Neural cell (in vitro differentiated cells): ENCODE results near the gene FRMD1. TPM values are rescaled to one million over a fixed set of nuclear protein-coding genes. Genes with fewer than 3 reads are reported as not detected.

ENCODE experiments used
- H2AFZ ChIP-seq: fragments of 200-600, 300-800 bp; sonication (generic), shearing (Covaris generic); 2 replicates; pipeline ENCODE4 v1.6.0; 2014; ENCODE audit warnings: low read depth, mild to moderate bottlenecking, antibody characterized with exemption, low read length, moderate library complexity
- H3F3A ChIP-seq: fragments of 200-600 bp; shearing (Covaris generic); 2 replicates; pipeline ENCODE4 v1.6.1; 2016; ENCODE audit warnings: mild to moderate bottlenecking, moderate library complexity, mixed read lengths, antibody characterized with exemption, low read length; ENCODE audit not compliant: insufficient read depth, poor library complexity, severe bottlenecking
- H3K27ac ChIP-seq: fragments of 200-600, 300-800 bp; sonication (generic), shearing (Covaris generic); 2 replicates; pipeline ENCODE4 v1.5.1; 2014; ENCODE audit warnings: mild to moderate bottlenecking, low read length, moderate library complexity
- H3K27me3 ChIP-seq: fragments of 300-800, 200-600 bp; sonication (generic), shearing (Covaris generic); 2 replicates; pipeline ENCODE4 v1.6.0; 2014; ENCODE audit warnings: mild to moderate bottlenecking, low read depth, low read length, moderate library complexity; ENCODE audit not compliant: insufficient read depth
- H3K36me3 ChIP-seq: fragments of 300-800, 200-600 bp; sonication (generic), shearing (Covaris generic); 2 replicates; pipeline ENCODE4 v1.5.1; 2014; ENCODE audit warnings: mild to moderate bottlenecking, antibody characterized with exemption, low read length, moderate library complexity; ENCODE audit not compliant: insufficient read depth
- H3K4me2 ChIP-seq: fragments of 300-800, 200-600 bp; sonication (generic), shearing (Covaris generic); 2 replicates; pipeline ENCODE4 v1.6.0; 2014; ENCODE audit warnings: mild to moderate bottlenecking, low read length
- H3K4me3 ChIP-seq: fragments of 300-800, 200-600 bp; sonication (generic), shearing (Covaris generic); 2 replicates; pipeline ENCODE4 v1.5.1; 2014; ENCODE audit warnings: mild to moderate bottlenecking, low read length, moderate library complexity
- H3K79me2 ChIP-seq: fragments of 200-600 bp; shearing (Covaris generic); replicated peaks from 2 replicates; pipeline ENCODE4 v1.6.0; 2014; ENCODE audit warnings: mild to moderate bottlenecking, low read length, moderate library complexity; ENCODE audit not compliant: insufficient read depth
- H3K9ac ChIP-seq: fragments of 300-800, 200-600 bp; sonication (generic), shearing (Covaris generic); 2 replicates; pipeline ENCODE4 v1.6.1; 2016; ENCODE audit warnings: mild to moderate bottlenecking, low read length, mixed read lengths
- H3K9me2 ChIP-seq: fragments of 200-600 bp; shearing (Covaris generic); 2 replicates; pipeline ENCODE4 v1.6.1; 2016; ENCODE audit warnings: mild to moderate bottlenecking, low read length, mixed read lengths; ENCODE audit not compliant: insufficient read depth
- H3K9me3 ChIP-seq: fragments of 200-600, 300-800 bp; sonication (generic), shearing (Covaris generic); 2 replicates; pipeline ENCODE4 v1.6.1; 2016; ENCODE audit warnings: mild to moderate bottlenecking, mixed run types, low read length, moderate library complexity, mixed read lengths
- H4K20me1 ChIP-seq: fragments of 200-600 bp; shearing (Covaris generic); 2 replicates; pipeline ENCODE4 v1.6.1; 2016; ENCODE audit warnings: mild to moderate bottlenecking, mixed run types; ENCODE audit not compliant: insufficient read depth
- CTCF ChIP-seq: fragments of 450-650 bp; IDR thresholded peaks from 2 replicates; pipeline ENCODE4 v1.5.1; 2014; ENCODE audit warnings: antibody characterized with exemption, mild to moderate bottlenecking, moderate library complexity; ENCODE audit not compliant: poor library complexity, severe bottlenecking
- EP300 ChIP-seq: fragments of 450-650 bp; conservative IDR thresholded peaks from 2 replicates; pipeline ENCODE4 v1.6.1; 2014; ENCODE audit warnings: antibody characterized with exemption, mild to moderate bottlenecking, moderate library complexity; ENCODE audit not compliant: poor library complexity, severe bottlenecking
- EZH2 ChIP-seq: fragments of 200-600, 300-800 bp; shearing (Covaris generic), sonication (generic); IDR thresholded peaks from 2 replicates; pipeline ENCODE4 v1.6.1; 2014; ENCODE audit warnings: antibody characterized with exemption, low read length, borderline replicate concordance, mild to moderate bottlenecking; ENCODE audit not compliant: insufficient read depth, poor library complexity, severe bottlenecking
- MXI1 ChIP-seq: fragments of 450-650 bp; conservative IDR thresholded peaks from 2 replicates; pipeline ENCODE4 v1.6.1; 2014; ENCODE audit warnings: antibody characterized with exemption, mild to moderate bottlenecking; ENCODE audit not compliant: poor library complexity, severe bottlenecking
- POLR2AphosphoS5 ChIP-seq: IDR thresholded peaks from 2 replicates; pipeline ENCODE4 v1.6.1; 2012
- RAD21 ChIP-seq: fragments of 450-650 bp; conservative IDR thresholded peaks from 2 replicates; pipeline ENCODE4 v1.6.1; 2014; ENCODE audit warnings: antibody characterized with exemption, mild to moderate bottlenecking, moderate library complexity
- REST ChIP-seq: IDR thresholded peaks from 2 replicates; pipeline ENCODE4 v1.6.1; 2012; ENCODE audit warnings: borderline replicate concordance
- SMC3 ChIP-seq: fragments of 450-650 bp; conservative IDR thresholded peaks from 2 replicates; pipeline ENCODE4 v1.6.1; 2014; ENCODE audit warnings: antibody characterized with exemption, mild to moderate bottlenecking, moderate library complexity; ENCODE audit not compliant: poor library complexity
- TAF1 ChIP-seq: IDR thresholded peaks from 2 replicates; pipeline ENCODE4 v1.6.1; 2012; ENCODE audit warnings: low read depth
- polyA plus RNA-seq: library from polyadenylated mRNA; depleted of rRNA; stranded (reverse); fragments of >200 nt; gene quantifications from 2 replicates; pipeline ENCODE4 v1.2.3, GENCODE V29; 2014

Gene FRMD1
- polyA plus RNA-seq, 1 donor from 2014 or later: not detected

GRCh38 chr6:168089186-168090063 is 10.4 kb upstream of the FRMD1 start:
- H3K4me2 ChIP-seq: no peak overlapping the region
- no peaks in the 10 kb centered on the region for H4K20me1 ChIP-seq
- TF ChIP-seq SMC3: no peak
- no peak for TF ChIP-seq EZH2
- no peak for TF ChIP-seq POLR2AphosphoS5
- TF ChIP-seq MXI1: no peak
- no peak for TF ChIP-seq REST
- no peak overlapping the region for H3K27ac ChIP-seq
- no peak overlapping the region for H3K4me3 ChIP-seq
- H3K79me2 ChIP-seq: no peaks in the 10 kb centered on the region
- no peaks in the 10 kb centered on the region for H3K9me2 ChIP-seq
- no peak overlapping the region for H2AFZ ChIP-seq
- H3K9me3 ChIP-seq: no peaks in the 10 kb centered on the region
- no peaks in the 10 kb centered on the region for H3K27me3 ChIP-seq
- H3K9ac ChIP-seq: no peak overlapping the region
- no peaks in the 10 kb centered on the region for H3F3A ChIP-seq
- no peaks in the 10 kb centered on the region for H3K36me3 ChIP-seq

GRCh38 chr6:168088161-168089053 is 9.4 kb upstream of the FRMD1 start:
- H3K27ac ChIP-seq: no peak overlapping the region
- H3K4me2 ChIP-seq: no peak overlapping the region
- no peak overlapping the region for H3K9ac ChIP-seq
- H3K36me3 ChIP-seq: no peaks in the 10 kb centered on the region
- no peak overlapping the region for H3K4me3 ChIP-seq
- H3K79me2 ChIP-seq: no peaks in the 10 kb centered on the region
- no peaks in the 10 kb centered on the region for H3K9me3 ChIP-seq
- no peak for TF ChIP-seq POLR2AphosphoS5
- no peak for TF ChIP-seq TAF1
- no peak for TF ChIP-seq EZH2
- TF ChIP-seq CTCF: no peak
- TF ChIP-seq EP300: no peak
- no peak for TF ChIP-seq MXI1
- TF ChIP-seq RAD21: no peak
- TF ChIP-seq SMC3: no peak
- TF ChIP-seq REST: no peak
- no peaks in the 10 kb centered on the region for H4K20me1 ChIP-seq
- H2AFZ ChIP-seq: no peak overlapping the region
- H3K9me2 ChIP-seq: no peaks in the 10 kb centered on the region
- H3K27me3 ChIP-seq: no peaks in the 10 kb centered on the region
- no peaks in the 10 kb centered on the region for H3F3A ChIP-seq
